ENCODE data around the gene PRKG1.
"Not testable (repeated sequence)": the region's sequence is repeated elsewhere in the genome, so short reads cannot be mapped to it uniquely, and the experiment has no call there.

The PRKG1 gene

DNA sequence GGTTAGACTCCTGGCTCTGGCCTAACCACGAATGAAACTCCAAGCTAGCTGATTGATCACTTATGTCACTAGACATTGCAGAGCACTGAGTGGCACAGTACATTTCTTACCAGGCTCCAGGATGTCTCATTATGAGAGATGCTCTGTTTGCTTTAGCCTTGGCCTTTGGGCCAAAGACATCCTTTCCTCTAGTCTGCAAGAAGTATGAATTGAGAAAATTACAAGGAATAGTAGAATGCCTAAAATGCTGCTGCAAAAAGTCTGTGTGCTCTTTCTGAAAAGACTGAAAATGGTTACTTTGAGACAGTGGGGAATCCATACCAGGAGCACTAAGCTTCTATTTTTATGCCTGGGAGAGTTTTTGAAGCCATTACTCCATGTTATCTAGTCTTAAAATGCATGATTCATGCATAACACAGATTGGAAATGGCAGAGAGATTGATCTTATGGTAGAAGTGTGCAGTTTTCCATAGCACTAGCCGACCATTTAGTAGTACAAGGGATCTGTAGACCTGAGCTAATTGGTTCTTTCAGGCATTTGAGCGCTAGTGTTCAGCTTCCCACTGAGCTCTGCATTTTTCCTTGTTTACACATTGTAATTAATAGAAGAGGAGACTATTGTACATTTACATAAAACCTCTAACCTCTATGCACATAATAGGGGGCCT is 303.8 kb downstream of the PRKG1 start:
- no peak for DNase-seq (ENCODE audit: low spot score)

DNA sequence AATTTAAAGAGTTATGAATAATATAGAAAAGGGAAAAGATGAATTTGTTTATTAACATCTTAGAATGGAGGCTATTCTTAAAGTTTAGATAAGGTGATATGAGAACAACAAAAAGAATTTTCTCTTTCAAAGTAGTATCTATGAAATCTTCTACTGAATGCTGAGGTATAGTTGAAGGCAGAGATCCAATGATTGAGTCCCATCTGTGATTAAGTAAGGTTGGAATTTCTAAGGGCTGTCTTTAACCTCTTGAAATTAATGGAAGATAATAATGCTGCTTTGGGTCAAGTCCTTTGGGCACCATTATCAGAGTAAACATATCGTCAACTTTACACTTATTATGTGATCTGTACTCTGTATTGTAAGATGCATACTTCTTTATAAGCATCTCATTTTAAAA is 307.9 kb downstream of the PRKG1 start:
- no peak for DNase-seq (ENCODE audit: low spot score)

DNA sequence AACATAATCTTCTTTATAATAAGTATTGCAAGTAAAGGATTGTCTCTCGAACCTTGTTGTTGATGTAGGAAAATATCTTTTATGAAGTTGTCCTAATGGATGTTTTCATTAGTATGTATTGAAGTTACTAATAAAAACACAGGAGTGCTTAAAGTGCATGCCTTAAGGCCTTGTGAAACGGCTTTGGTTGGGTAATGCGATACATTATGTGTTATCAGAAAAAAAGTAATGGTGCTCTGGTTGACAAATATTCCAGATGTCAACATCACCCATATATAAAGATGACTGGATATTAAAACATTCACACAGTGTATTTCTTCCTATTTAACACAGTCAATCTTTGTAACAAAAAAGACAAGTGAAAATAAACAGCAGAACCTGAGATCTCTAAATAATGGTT is 310.7 kb downstream of the PRKG1 start:
- no peak for DNase-seq (ENCODE audit: low spot score)

DNA sequence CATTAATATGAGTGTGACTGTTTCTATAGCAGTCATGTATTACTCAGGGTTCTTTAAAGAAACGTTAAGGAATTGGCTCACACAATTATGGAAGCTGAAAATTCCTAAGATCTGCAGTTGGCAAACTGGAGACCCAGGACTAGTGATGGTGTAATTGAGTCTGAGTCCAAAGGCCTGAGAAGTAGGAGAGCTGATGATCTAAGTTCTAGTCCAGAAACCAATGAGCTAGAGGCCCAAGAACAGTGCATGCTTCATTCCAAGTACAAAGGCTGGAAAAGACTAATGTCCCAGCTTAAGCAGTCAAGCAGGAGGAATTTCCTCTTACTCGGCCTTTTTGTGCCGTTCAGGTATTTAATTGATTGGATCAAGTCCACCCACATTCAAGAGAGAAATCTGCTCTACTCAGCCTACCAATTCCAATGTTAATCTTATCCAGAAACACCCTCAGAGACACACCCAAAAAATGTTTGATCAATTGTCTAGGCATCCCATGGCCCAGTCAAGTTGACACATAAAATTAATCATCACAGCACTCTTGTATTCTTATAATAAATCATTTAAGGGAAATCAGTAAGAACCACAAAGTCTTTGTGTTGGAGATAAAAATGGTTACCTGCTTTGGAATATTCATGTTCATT is 312.1 kb downstream of the PRKG1 start:
- DNase-seq (ENCODE audit: low spot score): no peak

DNA sequence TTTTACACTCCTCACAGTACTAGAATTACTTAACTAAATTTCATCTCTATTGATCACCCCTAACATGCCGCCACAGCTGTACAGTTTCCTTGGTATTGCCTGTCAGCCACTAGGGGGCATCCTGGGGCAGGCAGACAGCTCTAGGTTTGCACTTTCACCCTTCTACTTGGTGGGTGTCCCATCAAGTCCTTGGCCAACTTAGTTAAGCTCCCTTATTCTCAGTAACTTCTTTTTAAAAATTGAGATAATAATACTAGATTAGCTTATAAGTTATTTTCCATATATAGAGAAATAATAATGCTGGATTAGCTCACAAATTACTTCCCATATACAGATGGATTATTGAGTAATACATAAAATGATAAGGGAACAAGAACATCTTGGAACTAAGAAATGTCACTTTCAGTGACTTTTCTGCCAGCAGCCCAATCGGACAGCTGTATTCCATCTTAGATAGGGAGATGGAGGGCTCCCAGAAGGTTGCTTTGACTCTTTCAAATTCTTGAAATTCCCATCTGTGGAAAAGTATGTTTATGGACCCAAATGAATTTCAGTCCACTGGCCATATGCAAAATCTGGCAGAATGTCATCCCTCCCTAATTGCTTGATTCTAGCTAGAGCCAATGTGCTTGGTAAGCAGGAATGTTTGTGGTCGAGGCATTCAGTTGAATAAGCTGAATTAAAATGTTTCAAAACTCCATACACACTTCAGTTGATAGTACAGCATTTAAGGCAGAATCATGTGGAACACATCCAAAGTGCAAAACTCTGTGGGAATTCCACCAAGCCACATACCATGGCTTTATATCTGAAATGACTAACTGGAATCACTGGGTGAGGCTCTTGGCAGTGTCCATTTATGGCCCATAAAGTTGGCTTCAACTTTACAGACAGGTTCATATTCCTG is 315.4 kb downstream of the PRKG1 start:
- DNase-seq (ENCODE audit: low spot score): peak; percentile 30

DNA sequence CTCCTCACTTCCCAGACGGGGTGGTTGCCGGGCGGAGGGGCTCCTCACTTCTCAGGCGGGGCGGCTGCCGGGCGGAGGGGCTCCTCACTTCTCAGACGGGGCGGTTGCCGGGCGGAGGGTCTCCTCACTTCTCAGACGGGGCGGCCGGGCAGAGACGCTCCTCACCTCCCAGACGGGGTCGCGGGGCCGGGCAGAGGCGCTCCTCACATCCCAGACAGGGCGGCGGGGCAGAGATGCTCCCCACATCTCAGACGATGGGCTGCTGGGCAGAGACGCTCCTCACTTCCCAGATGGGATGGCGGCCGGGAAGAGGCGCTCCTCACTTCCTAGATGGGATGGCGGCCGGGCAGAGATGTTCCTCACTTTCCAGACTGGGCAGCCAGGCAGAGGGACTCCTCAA is 318.7 kb downstream of the PRKG1 start:
- not testable (repeated sequence) for DNase-seq (ENCODE audit: low spot score)

GRCh38 chr10:51394039-51394438 is 319.8 kb downstream of the PRKG1 start:
- no peak for DNase-seq (ENCODE audit: low spot score)

DNA sequence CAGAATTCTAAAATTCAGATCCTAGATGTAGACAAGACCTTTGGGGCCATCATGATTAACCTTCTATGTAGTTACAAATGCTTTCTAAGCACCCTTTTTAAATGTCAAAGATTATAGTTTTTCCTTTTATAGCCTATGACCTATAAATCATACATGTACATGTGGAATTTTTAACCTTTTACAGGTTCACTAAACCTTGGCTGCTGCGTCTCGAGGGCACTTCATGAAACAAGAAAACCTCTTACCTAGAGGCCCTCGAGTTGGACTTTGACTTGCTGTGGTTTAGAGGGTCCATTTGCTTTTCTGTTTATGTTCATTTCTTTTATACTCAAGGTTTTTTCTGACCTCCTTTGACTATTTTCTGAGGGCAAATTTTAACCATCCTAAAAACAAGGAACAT is 323.0 kb downstream of the PRKG1 start:
- DNase-seq (ENCODE audit: low spot score): no peak

GRCh38 chr10:51397695-51398094 is 323.4 kb downstream of the PRKG1 start:
- DNase-seq (ENCODE audit: low spot score): peak; percentile 62

DNA sequence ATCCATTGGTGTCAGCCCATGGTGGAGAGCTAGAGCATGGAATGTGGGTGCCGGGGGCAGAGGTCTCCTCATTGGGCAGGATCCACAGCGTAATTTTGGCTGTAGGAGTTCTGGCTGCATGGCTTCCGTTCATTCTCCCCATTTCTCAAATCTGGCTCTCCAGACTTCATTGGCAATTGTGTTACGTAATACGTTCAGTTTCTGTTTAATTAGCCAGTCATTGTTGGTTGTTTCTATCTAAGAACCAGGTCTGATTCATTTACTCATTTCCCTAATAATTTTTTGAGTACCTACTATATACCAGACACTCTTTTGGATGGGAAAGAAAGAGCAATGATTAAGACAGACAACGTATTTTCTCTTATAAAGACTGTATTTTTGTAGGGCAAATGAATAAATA is 325.6 kb downstream of the PRKG1 start:
- DNase-seq (ENCODE audit: low spot score): no peak

DNA sequence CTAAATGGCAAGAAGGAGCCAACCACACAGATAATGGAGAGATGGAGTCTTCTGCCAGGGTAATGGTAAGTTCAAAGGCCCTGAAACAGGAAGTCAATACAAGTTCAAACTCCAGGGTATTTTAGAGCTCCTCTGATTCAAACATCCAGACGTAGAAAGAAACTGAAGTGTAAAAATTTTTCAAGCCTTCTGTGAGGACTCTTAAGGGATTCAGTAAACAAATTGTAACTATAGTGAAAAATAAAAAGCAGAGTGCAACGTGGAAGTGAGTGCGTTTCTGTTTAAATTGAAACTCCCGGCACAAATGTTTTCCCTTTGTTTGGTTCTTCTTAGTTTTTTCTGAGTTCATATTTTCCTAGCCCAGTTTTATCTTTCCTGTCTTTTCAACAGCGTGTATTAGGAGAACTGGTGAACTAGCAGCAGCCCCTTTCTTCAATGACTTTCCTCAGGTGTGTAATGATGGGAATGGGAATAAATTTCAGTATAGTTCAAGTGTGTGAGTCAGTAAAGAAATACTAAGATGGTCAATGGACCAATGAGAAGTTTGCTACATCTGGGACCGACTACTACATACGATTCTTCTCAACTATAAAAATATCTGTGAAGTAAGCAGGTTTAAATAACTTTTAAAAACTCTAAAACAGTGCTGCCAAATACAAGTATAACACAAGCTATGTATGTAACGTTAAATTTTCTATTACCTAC is 326.3 kb downstream of the PRKG1 start:
- no peak for DNase-seq (ENCODE audit: low spot score)

DNA sequence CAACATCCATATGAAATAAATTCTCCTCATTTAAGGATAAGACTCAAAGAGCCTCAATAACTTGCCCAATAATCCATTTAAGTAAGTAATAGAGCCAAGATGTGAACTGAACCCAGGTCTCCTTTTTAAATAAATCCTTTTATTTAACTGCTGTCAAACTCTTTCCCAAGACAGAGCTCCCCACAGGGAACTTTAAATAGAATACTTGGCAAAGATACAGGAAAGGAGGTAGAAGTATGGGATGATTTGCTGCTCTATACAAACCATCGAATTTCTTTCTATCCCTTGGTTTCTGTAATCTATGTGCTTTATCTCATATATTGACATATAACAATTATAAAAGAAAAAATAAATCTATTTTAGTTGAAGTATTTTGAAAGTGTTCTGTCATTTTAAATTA is 329.2 kb downstream of the PRKG1 start:
- no peak for DNase-seq (ENCODE audit: low spot score)

- DNase-seq (ENCODE audit: low spot score): peak; percentile 4
Observed at GRCh38 chr10:51405580-51406351, 331.5 kb downstream of the PRKG1 start.

DNA sequence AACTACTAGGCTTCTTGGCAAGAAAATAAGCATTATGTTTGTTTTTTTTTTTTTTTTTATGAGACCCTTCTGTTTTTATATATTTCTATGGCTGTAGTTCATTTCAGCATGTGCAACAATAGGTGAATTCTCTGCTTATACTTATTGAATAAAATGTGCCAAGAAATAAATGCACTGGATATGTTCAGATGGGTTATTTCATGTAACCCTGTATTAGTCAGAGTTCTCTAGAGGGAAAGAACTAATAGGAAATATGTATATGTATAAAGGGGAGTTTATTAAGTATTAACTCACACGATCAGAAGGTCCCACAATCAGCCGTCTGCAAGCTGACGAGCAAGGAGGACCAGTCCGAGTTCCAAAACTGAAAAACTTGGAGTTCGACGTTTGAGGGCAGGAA is 332.3 kb downstream of the PRKG1 start:
- DNase-seq (ENCODE audit: low spot score): no peak

- no peak for DNase-seq (ENCODE audit: low spot score)
Observed at GRCh38 chr10:51416494-51416893, 342.2 kb downstream of the PRKG1 start.

- no peak for DNase-seq (ENCODE audit: low spot score)
Observed at GRCh38 chr10:51419196-51420093, 345.2 kb downstream of the PRKG1 start.

GRCh38 chr10:51421853-51422252 is 347.6 kb downstream of the PRKG1 start:
- DNase-seq (ENCODE audit: low spot score): no peak

DNA sequence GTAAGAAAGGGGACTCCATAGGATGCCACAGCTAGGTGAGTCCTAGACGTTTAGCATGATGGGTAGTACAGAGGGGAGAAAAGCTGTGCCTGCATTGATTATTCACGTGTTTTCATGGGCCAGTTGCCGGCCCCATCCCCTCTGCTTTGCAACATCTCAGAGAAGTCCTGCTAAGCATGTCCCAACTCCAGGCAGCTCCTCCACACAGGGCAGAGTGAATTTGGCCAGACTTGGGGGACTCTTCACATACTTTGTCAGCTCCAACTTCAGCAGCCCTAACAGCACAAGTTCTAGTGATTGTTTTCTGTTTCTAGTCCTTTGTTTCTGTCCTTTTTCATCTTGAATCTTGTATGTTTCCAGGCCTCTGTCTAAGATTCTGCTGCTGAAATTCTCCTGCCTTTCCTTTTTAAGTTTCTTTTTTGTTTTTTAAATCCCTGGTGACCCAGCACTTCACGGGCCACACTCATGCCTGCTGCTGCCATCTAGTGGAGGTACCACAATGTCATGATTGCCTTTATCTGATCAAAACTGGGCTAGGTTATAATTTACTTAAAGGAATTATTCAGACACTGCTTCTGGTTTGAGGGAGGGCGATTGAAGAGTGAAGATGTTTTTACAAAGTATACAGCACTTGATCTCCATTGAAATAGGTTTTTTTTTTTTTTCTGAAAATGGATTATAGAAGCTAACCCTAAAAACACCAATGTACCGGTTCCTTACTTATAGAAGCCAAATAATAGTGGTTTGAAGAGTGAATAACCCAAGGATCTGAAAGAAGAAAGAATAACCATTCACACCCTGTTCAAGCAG is 348.2 kb downstream of the PRKG1 start:
- DNase-seq (ENCODE audit: low spot score): peak; percentile 28

GRCh38 chr10:51423121-51423452 is 348.8 kb downstream of the PRKG1 start:
- no peak for DNase-seq (ENCODE audit: low spot score)

DNA sequence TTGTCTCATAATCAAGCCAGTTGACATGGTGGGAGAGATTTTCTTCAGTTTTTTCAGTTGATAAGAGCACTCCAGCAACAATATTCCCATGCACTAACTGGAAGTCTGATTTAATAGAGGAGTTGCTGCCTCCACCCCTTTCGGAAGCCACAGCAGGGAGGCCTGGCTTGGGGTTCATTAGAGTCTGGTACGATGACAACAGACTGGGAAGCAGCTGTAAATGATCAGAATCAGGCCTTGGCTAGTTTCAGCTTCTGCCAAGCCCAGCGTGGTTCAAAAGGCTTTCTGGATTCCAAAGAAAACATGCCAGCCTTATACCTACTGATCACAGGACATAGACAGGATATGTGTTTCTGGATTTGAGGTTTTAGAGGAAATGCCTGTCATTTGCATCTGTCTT is 351.1 kb downstream of the PRKG1 start:
- peak; percentile 0 for DNase-seq (ENCODE audit: low spot score)
